ENCODE data around the gene FNIP1.

DNA sequence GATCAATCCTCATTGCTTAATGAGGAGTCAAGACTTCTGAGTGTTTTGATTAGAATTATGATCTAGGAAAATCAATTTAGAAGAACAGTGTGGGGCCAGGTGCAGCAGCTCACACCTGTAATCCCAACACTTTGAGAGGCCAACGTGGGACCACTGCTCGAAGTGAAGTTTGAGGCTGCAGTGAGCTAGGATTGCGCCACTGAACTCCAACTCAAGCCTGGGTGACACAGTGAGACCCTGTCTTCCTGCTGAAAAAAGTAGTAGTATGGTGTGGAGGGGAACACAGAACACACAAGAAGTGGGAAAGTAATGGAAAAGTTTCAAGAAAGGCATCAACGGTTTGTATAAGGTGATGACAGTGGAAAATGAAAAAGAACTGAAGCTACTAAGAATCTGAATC is 9.1 kb downstream of the FNIP1 start:
- TF ChIP-seq, protein P1, sequence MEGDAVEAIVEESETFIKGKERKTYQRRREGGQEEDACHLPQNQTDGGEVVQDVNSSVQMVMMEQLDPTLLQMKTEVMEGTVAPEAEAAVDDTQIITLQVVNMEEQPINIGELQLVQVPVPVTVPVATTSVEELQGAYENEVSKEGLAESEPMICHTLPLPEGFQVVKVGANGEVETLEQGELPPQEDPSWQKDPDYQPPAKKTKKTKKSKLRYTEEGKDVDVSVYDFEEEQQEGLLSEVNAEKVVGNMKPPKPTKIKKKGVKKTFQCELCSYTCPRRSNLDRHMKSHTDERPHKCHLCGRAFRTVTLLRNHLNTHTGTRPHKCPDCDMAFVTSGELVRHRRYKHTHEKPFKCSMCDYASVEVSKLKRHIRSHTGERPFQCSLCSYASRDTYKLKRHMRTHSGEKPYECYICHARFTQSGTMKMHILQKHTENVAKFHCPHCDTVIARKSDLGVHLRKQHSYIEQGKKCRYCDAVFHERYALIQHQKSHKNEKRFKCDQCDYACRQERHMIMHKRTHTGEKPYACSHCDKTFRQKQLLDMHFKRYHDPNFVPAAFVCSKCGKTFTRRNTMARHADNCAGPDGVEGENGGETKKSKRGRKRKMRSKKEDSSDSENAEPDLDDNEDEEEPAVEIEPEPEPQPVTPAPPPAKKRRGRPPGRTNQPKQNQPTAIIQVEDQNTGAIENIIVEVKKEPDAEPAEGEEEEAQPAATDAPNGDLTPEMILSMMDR (IDR thresholded peaks at IDR 0.05): no peak
- TF ChIP-seq POLR2A (IDR thresholded peaks at IDR 0.05): no peak
